ENCODE data around the gene OR51B2.

The OR51B2 gene

GRCh38 chr11:5366856-5367255, 42.8 kb upstream of the OR51B2 start:
- TF ChIP-seq FOXP2 (optimal IDR thresholded peaks at IDR 0.05; ENCODE audit: borderline replicate concordance, extremely low read depth, extremely low read length, insufficient read depth), result no peak
- TF ChIP-seq TAF1 (IDR thresholded peaks at IDR 0.05; ENCODE audit: borderline replicate concordance, insufficient read depth, low read length), result no peak
- no peak for TF ChIP-seq SIN3A (IDR thresholded peaks at IDR 0.05; ENCODE audit: borderline replicate concordance, insufficient read depth, low read length)
- TF ChIP-seq REST (IDR thresholded peaks at IDR 0.05; ENCODE audit: insufficient read depth in 1 of 2, low read depth in 2 of 2, low read length in 2 of 2), result no peak
- TF ChIP-seq POLR2AphosphoS5 (IDR thresholded peaks at IDR 0.05; ENCODE audit: low read depth, low read length), result no peak

GRCh38 chr11:5364214-5364613, 40.1 kb upstream of the OR51B2 start:
- TF ChIP-seq TAF1 (IDR thresholded peaks at IDR 0.05; ENCODE audit: borderline replicate concordance, insufficient read depth, low read length), result no peak
- no peak for TF ChIP-seq REST (IDR thresholded peaks at IDR 0.05; ENCODE audit: insufficient read depth in 1 of 2, low read depth in 2 of 2, low read length in 2 of 2)
- TF ChIP-seq SIN3A (IDR thresholded peaks at IDR 0.05; ENCODE audit: borderline replicate concordance, insufficient read depth, low read length), result no peak
- TF ChIP-seq POLR2AphosphoS5 (IDR thresholded peaks at IDR 0.05; ENCODE audit: low read depth, low read length), result no peak
- TF ChIP-seq FOXP2 (optimal IDR thresholded peaks at IDR 0.05; ENCODE audit: borderline replicate concordance, extremely low read depth, extremely low read length, insufficient read depth), result no peak

GRCh38 chr11:5363679-5364078, 39.6 kb upstream of the OR51B2 start:
- TF ChIP-seq FOXP2 (optimal IDR thresholded peaks at IDR 0.05; ENCODE audit: borderline replicate concordance, extremely low read depth, extremely low read length, insufficient read depth) (no peak), REST (IDR thresholded peaks at IDR 0.05; ENCODE audit: insufficient read depth in 1 of 2, low read depth in 2 of 2, low read length in 2 of 2) (no peak), TAF1 (IDR thresholded peaks at IDR 0.05; ENCODE audit: borderline replicate concordance, insufficient read depth, low read length) (no peak), SIN3A (IDR thresholded peaks at IDR 0.05; ENCODE audit: borderline replicate concordance, insufficient read depth, low read length) (no peak)

- TF ChIP-seq POLR2AphosphoS5 (IDR thresholded peaks at IDR 0.05; ENCODE audit: low read depth, low read length), result no peak
- no peak for TF ChIP-seq SIN3A (IDR thresholded peaks at IDR 0.05; ENCODE audit: borderline replicate concordance, insufficient read depth, low read length)
- no peak for TF ChIP-seq TAF1 (IDR thresholded peaks at IDR 0.05; ENCODE audit: borderline replicate concordance, insufficient read depth, low read length)
- no peak for TF ChIP-seq REST (IDR thresholded peaks at IDR 0.05; ENCODE audit: insufficient read depth in 1 of 2, low read depth in 2 of 2, low read length in 2 of 2)
- no peak for TF ChIP-seq FOXP2 (optimal IDR thresholded peaks at IDR 0.05; ENCODE audit: borderline replicate concordance, extremely low read depth, extremely low read length, insufficient read depth)
Observed at GRCh38 chr11:5362017-5362625, 38.0 kb upstream of the OR51B2 start.

GRCh38 chr11:5351208-5351607, 27.1 kb upstream of the OR51B2 start, which contains the start of gene OR51B6:
Gene OR51B6, plus strand, starts transcription at chr11:5351508. Its CDS starts 0 bp downstream, at chr11:5351508.
- TF ChIP-seq REST (IDR thresholded peaks at IDR 0.05; ENCODE audit: insufficient read depth in 1 of 2, low read depth in 2 of 2, low read length in 2 of 2) (no peak), FOXP2 (optimal IDR thresholded peaks at IDR 0.05; ENCODE audit: borderline replicate concordance, extremely low read depth, extremely low read length, insufficient read depth) (no peak), POLR2AphosphoS5 (IDR thresholded peaks at IDR 0.05; ENCODE audit: low read depth, low read length) (no peak), SIN3A (IDR thresholded peaks at IDR 0.05; ENCODE audit: borderline replicate concordance, insufficient read depth, low read length) (no peak), TAF1 (IDR thresholded peaks at IDR 0.05; ENCODE audit: borderline replicate concordance, insufficient read depth, low read length) (no peak)
